ENCODE measurements around the gene SCYGR3.

SCYGR3 gene

GRCh38 chr2:227565080-227565479, 49.6 kb downstream of the SCYGR3 start:
- TF ChIP-seq CREB1 (IDR thresholded peaks at IDR 0.05; ENCODE audit: low read depth): no peak
- TF ChIP-seq MAX (IDR thresholded peaks at IDR 0.05): no peak
- no peak for TF ChIP-seq TEAD4 (IDR thresholded peaks at IDR 0.05)
- no peak for TF ChIP-seq REST (IDR thresholded peaks at IDR 0.05; ENCODE audit: low read depth)
- no peak for TF ChIP-seq USF1 (IDR thresholded peaks at IDR 0.05)
- no peak for TF ChIP-seq CEBPB (IDR thresholded peaks at IDR 0.05)
- TF ChIP-seq ZBTB7A (IDR thresholded peaks at IDR 0.05; ENCODE audit: low read depth): no peak
- TF ChIP-seq EGR1 (IDR thresholded peaks at IDR 0.05): no peak
- no peak for TF ChIP-seq NFIC (IDR thresholded peaks at IDR 0.05)
- TF ChIP-seq FOXM1 (IDR thresholded peaks at IDR 0.05; ENCODE audit: borderline replicate concordance, low read depth): no peak
- TF ChIP-seq TCF12 (IDR thresholded peaks at IDR 0.05; ENCODE audit: low read depth): no peak
- no peak for TF ChIP-seq TAF1 (IDR thresholded peaks at IDR 0.05; ENCODE audit: low read depth)
- no peak for TF ChIP-seq YY1 (IDR thresholded peaks at IDR 0.05; ENCODE audit: low read depth)
- no peak for TF ChIP-seq EP300 (IDR thresholded peaks at IDR 0.05; ENCODE audit: borderline replicate concordance)
- TF ChIP-seq RAD21 (IDR thresholded peaks at IDR 0.05; ENCODE audit: low read depth): no peak
